Esophagus muscularis mucosa (tissue), 4 donors: ENCODE data around the gene CEP20. TPM values are rescaled to one million over a fixed set of nuclear protein-coding genes. Genes with fewer than 3 reads are reported as not detected.
"Not testable (repeated sequence)": the region's sequence is repeated elsewhere in the genome, so short reads cannot be mapped to it uniquely, and the experiment has no call there.

Experiments used
- DNase-seq: peaks from one replicate; pipeline ENCODE4 v3.0.0-alpha.2; 2017; ENCODE audit errors: extremely low spot score
- H3K27ac ChIP-seq, 4 donors: fragments of 200-600 bp; sonication (generic); replicated peaks in 1 of 4; 1 replicate in 3 of 4; 2 replicates in 1 of 4; pipeline ENCODE4 v1.5.1; 2016 to 2019; ENCODE audit warnings: mild to moderate bottlenecking in 1 of 4
- H3K27me3 ChIP-seq, 4 donors: fragments of 200-600 bp; sonication (generic); one replicate each; pipeline versions ENCODE4 v1.5.1 to v1.6.0; 2016 to 2019
- H3K36me3 ChIP-seq, 4 donors: fragments of 200-600 bp; sonication (generic); one replicate each; pipeline ENCODE4 v1.5.1; 2016 to 2019
- H3K4me1 ChIP-seq, 4 donors: fragments of 200-600 bp; sonication (generic); one replicate each; pipeline ENCODE4 v1.5.1; 2016 to 2019
- H3K4me3 ChIP-seq, 4 donors: fragments of 200-600 bp; sonication (generic); 1 replicate in 2 of 4; 2 replicates in 2 of 4; pipeline ENCODE4 v1.5.1; 2016 to 2019; ENCODE audit warnings: mild to moderate bottlenecking in 4 of 4, moderate library complexity in 1 of 4
- H3K9me3 ChIP-seq, 4 donors: fragments of 200-600 bp; sonication (generic); 1 replicate in 3 of 4; 2 replicates in 1 of 4; pipeline ENCODE4 v1.5.1; 2016 to 2019
- EP300 ChIP-seq: sonication (generic); formaldehyde crosslinking; IDR thresholded peaks from one replicate; pipeline ENCODE4 v1.6.1; 2017; ENCODE audit warnings: antibody characterized with exemption
- POLR2A ChIP-seq: fragments of 450-650 bp; IDR thresholded peaks from one replicate; pipeline ENCODE4 v1.6.1; 2017; ENCODE audit warnings: antibody characterized with exemption, moderate library complexity, mild to moderate bottlenecking, low read depth
- POLR2AphosphoS5 ChIP-seq, 2 donors: sonication (generic); formaldehyde crosslinking; IDR thresholded peaks; one replicate each; pipeline ENCODE4 v1.6.1; 2017; ENCODE audit warnings: antibody characterized with exemption in 2 of 2
- WGBS: methylation state at CpG from one replicate; pipeline ENCODE4 v1.1.5; 2018; 5-methylcytosine and 5-hydroxymethylcytosine counted together
- intact Hi-C: fragments of 100-400 bp; cut with DNase I; formaldehyde crosslinking; loops from one replicate; pipeline ENCODE4 v1.15.1; 2023
- total RNA-seq, 4 donors: library from RNA; depleted of rRNA; stranded (reverse); fragments of >200 nt; gene quantifications; one replicate each; pipeline versions ENCODE4 v1.1.0 to v1.2.1, GENCODE V29; 2016
- TF ChIP-seq, protein P1 (sequence below), 3 experiments: fragments of 200-600 bp in 2 of 3; fragments of 450-650 bp in 1 of 3; sonication (generic) in 2 of 3; IDR thresholded peaks; one replicate each; pipeline ENCODE4 v1.5.1; 2017 to 2019; ENCODE audit warnings: antibody characterized with exemption in 3 of 3, mild to moderate bottlenecking in 2 of 3, moderate library complexity in 1 of 3

The CEP20 gene
- total RNA-seq, 4 donors from 2014 or later: 25.2 to 36.1 (median 32.0) TPM

DNA sequence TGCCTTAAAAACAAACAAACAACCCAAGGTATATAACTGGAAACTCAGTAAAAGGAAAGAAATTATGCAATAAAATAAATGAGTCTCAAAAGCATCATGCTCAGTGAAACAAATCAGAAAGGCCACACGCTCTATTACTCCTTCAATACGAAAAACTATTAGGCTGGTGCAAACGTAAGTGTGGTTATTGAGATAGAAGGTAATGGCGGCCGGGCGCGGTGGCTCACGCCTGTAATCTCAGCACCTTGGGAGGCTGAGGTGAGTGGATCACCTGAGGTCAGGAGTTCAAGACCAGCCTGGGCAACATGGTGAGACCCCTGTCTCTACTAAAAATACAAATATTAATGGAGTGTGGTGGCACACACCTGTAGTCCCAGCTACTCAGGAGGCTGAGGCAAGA lies 49.2 kb downstream of the CEP20 start:
- peaks cover 0 to 68% (median 58%) of the 10 kb centered on the region in 4 donors for H3K36me3 ChIP-seq
- intact Hi-C loops, H3K9me3 ChIP-seq, DNase-seq, H3K27me3 ChIP-seq: not testable (repeated sequence)
- WGBS: 60% methylated on average over 8 of the region's 8 CpGs
- TF ChIP-seq POLR2AphosphoS5 (IDR thresholded peaks at IDR 0.05): peak in 1 of 2 donors; percentile 67
- peak overlapping the region; percentile 24 to 73 (median 50) for H3K4me3 ChIP-seq
- H3K27ac ChIP-seq: peak overlapping the region; percentile 87 to 98 (median 95)
- peaks cover 0 to 100% (median 97%) of the 10 kb centered on the region in 4 donors for H3K4me1 ChIP-seq

GRCh38 chr16:15837761-15838160 lies 50.6 kb downstream of the CEP20 start:
- intact Hi-C loops: no loop called here
- Histone ChIP-seq H3K27me3 (no peaks in the 10 kb centered on the region), H3K4me1 (peaks cover 0 to 100% (median 96%) of the 10 kb centered on the region in 4 donors), H3K27ac (peak overlapping the region; percentile 87 to 98 (median 95)), H3K9me3 (no peaks in the 10 kb centered on the region), H3K36me3 (peaks cover 0 to 71% (median 58%) of the 10 kb centered on the region in 4 donors), H3K4me3 (peak overlapping the region; percentile 2 to 73 (median 29))
- DNase-seq: no peak
- TF ChIP-seq POLR2AphosphoS5 (IDR thresholded peaks at IDR 0.05) (peak in 1 of 2 donors; percentile 30), EP300 (no peak), POLR2A (no peak)
- WGBS: 68% methylated on average over 11 of the region's 11 CpGs

GRCh38 chr16:15836965-15837611 lies 51.3 kb downstream of the CEP20 start:
- H3K27me3 ChIP-seq: no peaks in the 10 kb centered on the region
- peak overlapping the region; percentile 87 to 98 (median 95) for H3K27ac ChIP-seq
- intact Hi-C loops: no loop called here
- 49% methylated on average over 10 of the region's 10 CpGs for WGBS
- H3K36me3 ChIP-seq: peaks cover 0 to 72% (median 59%) of the 10 kb centered on the region in 4 donors
- peaks cover 0 to 100% (median 97%) of the 10 kb centered on the region in 4 donors for H3K4me1 ChIP-seq
- H3K4me3 ChIP-seq: peak overlapping the region; percentile 5 to 73 (median 29)
- TF ChIP-seq POLR2AphosphoS5 (IDR thresholded peaks at IDR 0.05) (peak in 1 of 2 donors; percentile 79), POLR2A (no peak), EP300 (no peak)
- TF ChIP-seq, protein P1, sequence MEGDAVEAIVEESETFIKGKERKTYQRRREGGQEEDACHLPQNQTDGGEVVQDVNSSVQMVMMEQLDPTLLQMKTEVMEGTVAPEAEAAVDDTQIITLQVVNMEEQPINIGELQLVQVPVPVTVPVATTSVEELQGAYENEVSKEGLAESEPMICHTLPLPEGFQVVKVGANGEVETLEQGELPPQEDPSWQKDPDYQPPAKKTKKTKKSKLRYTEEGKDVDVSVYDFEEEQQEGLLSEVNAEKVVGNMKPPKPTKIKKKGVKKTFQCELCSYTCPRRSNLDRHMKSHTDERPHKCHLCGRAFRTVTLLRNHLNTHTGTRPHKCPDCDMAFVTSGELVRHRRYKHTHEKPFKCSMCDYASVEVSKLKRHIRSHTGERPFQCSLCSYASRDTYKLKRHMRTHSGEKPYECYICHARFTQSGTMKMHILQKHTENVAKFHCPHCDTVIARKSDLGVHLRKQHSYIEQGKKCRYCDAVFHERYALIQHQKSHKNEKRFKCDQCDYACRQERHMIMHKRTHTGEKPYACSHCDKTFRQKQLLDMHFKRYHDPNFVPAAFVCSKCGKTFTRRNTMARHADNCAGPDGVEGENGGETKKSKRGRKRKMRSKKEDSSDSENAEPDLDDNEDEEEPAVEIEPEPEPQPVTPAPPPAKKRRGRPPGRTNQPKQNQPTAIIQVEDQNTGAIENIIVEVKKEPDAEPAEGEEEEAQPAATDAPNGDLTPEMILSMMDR (IDR thresholded peaks at IDR 0.05): no peak
- no peak for DNase-seq
- no peaks in the 10 kb centered on the region for H3K9me3 ChIP-seq

GRCh38 chr16:15836074-15836473 lies 52.3 kb downstream of the CEP20 start:
- H3K9me3 ChIP-seq: no peaks in the 10 kb centered on the region

DNA sequence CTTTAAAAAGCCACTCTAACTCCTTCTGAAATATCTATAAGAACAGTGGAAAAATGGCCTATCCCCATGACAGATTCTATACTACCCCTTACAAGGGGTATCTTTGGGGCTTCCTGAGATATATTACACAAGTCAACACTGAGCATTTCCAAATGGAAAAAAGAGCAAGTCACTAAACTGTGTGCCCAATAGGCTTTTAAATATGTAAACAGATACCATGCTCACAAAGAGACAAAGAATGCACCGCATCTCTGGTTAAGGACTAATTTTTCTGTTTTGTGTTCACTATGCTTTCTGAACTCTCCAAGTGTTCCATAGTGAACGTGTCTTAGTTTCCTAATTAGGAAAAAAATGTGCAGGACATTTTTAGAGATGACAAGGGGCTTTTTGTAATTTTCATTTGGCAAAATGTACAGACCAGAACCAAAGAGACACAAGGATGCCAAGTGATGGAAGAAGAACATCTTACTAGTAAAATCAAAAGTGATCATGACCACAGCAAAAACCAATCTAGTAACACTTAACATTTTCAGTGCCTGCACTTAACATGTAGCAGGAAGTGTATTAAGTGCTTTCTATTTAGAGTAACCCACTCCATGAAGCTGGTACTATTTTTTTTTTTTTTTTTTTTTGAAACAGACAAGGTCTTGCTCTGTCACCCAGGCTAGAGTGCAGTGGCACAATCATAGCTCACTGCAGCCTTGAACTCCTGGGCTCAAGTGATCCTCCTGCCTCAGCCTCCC lies 53.1 kb downstream of the CEP20 start:
- Histone ChIP-seq H3K4me3 (peak overlapping the region; percentile 18 to 73 (median 34)), H3K9me3 (no peaks in the 10 kb centered on the region), H3K27ac (peak overlapping the region; percentile 87 to 98 (median 95)), H3K27me3 (no peaks in the 10 kb centered on the region), H3K36me3 (peaks cover 0 to 75% (median 60%) of the 10 kb centered on the region in 4 donors), H3K4me1 (peaks cover 0 to 100% (median 97%) of the 10 kb centered on the region in 4 donors)
- intact Hi-C loops: no loop called here
- no peak for DNase-seq
- WGBS: 24% methylated on average over 2 of the region's 2 CpGs
- peak in 1 of 2 donors; percentile 58 for TF ChIP-seq POLR2AphosphoS5 (IDR thresholded peaks at IDR 0.05)
- no peak for TF ChIP-seq POLR2A

More at GRCh38 chr16:15836074-15836473, 52.3 kb downstream of the CEP20 start:
- H3K36me3 ChIP-seq: peaks cover 0 to 72% (median 58%) of the 10 kb centered on the region in 4 donors
- 58% methylated on average over 6 of the region's 6 CpGs for WGBS
- no peak for DNase-seq
- H3K27me3 ChIP-seq: no peaks in the 10 kb centered on the region
- TF ChIP-seq POLR2A (no peak), POLR2AphosphoS5 (IDR thresholded peaks at IDR 0.05) (peak in 1 of 2 donors; percentile 61)
- peak overlapping the region; percentile 87 to 98 (median 95) for H3K27ac ChIP-seq
- H3K4me1 ChIP-seq: peaks cover 0 to 100% (median 96%) of the 10 kb centered on the region in 4 donors
- peak overlapping the region; percentile 18 to 73 (median 34) for H3K4me3 ChIP-seq
- intact Hi-C loops: no loop called here

- WGBS: 43% methylated on average over 4 of the region's 4 CpGs
- Histone ChIP-seq H3K4me1 (peaks cover 0 to 100% (median 97%) of the 10 kb centered on the region in 4 donors), H3K9me3 (no peaks in the 10 kb centered on the region), H3K27me3 (no peaks in the 10 kb centered on the region), H3K4me3 (peak overlapping the region in 3 of 4 donors; percentile 4 to 73 (median 29)), H3K36me3 (peaks cover 0 to 75% (median 54%) of the 10 kb centered on the region in 4 donors), H3K27ac (peak overlapping the region; percentile 87 to 98 (median 95))
- TF ChIP-seq EP300: no peak
- peak in 1 of 2 donors; percentile 18 for TF ChIP-seq POLR2AphosphoS5 (IDR thresholded peaks at IDR 0.05)
- TF ChIP-seq POLR2A: no peak
- intact Hi-C loops: no loop called here
- DNase-seq: no peak
These were observed 53.9 kb downstream of the CEP20 start for GRCh38 chr16:15834502-15834901.
